LNCAP (cell line): Measurements from ENCODE around the gene CFAP45.

Source experiments
- CTCF ChIP-seq: fragments of 450-650 bp; IDR thresholded peaks from 2 replicates; pipeline ENCODE4 v1.5.1; 2017; ENCODE audit warnings: mild to moderate bottlenecking

The CFAP45 gene

GRCh38 chr1:159827102-159827490 lies 72.9 kb downstream of the CFAP45 start:
- TF ChIP-seq CTCF: no peak

GRCh38 chr1:159826441-159827101 lies 73.4 kb downstream of the CFAP45 start, which contains the start of gene SLAMF8:
Gene SLAMF8 (plus strand): TSS chr1:159826873. CDS start chr1:159826899, 26 bp downstream.
- TF ChIP-seq CTCF: no peak

GRCh38 chr1:159825564-159825963 lies 74.4 kb downstream of the CFAP45 start:
- TF ChIP-seq CTCF: no peak

- TF ChIP-seq CTCF: no peak
Measured at GRCh38 chr1:159823406-159823805, 76.6 kb downstream of the CFAP45 start.
